ENCODE data around the gene STAT1. TPM values are rescaled to one million over a fixed set of nuclear protein-coding genes. Genes with fewer than 3 reads are reported as not detected.

STAT1 gene
- total and polyA plus RNA-seq, 2 experiments from 2014 or later: 32.0 to 35.4 TPM

GRCh38 chr2:191023235-191023679 lies 9.3 kb upstream of the STAT1 start:
- Histone ChIP-seq H3K9me3 (ENCODE audit: low read depth) (no peaks in the 10 kb centered on the region), H3K4me1 (ENCODE audit: low read depth) (peaks cover 7% of the 10 kb centered on the region), H3K4me3 (no peak overlapping the region), H3K27me3 (no peaks in the 10 kb centered on the region), H3K27ac (no peak overlapping the region), H3K36me3 (no peaks in the 10 kb centered on the region)
- TF ChIP-seq, protein P1, sequence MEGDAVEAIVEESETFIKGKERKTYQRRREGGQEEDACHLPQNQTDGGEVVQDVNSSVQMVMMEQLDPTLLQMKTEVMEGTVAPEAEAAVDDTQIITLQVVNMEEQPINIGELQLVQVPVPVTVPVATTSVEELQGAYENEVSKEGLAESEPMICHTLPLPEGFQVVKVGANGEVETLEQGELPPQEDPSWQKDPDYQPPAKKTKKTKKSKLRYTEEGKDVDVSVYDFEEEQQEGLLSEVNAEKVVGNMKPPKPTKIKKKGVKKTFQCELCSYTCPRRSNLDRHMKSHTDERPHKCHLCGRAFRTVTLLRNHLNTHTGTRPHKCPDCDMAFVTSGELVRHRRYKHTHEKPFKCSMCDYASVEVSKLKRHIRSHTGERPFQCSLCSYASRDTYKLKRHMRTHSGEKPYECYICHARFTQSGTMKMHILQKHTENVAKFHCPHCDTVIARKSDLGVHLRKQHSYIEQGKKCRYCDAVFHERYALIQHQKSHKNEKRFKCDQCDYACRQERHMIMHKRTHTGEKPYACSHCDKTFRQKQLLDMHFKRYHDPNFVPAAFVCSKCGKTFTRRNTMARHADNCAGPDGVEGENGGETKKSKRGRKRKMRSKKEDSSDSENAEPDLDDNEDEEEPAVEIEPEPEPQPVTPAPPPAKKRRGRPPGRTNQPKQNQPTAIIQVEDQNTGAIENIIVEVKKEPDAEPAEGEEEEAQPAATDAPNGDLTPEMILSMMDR (IDR thresholded peaks at IDR 0.05; ENCODE audit: low read depth, low read length): no peak
- DNase-seq (ENCODE audit: low read depth in 1 of 2, low spot score in 1 of 2): no peak

DNA sequence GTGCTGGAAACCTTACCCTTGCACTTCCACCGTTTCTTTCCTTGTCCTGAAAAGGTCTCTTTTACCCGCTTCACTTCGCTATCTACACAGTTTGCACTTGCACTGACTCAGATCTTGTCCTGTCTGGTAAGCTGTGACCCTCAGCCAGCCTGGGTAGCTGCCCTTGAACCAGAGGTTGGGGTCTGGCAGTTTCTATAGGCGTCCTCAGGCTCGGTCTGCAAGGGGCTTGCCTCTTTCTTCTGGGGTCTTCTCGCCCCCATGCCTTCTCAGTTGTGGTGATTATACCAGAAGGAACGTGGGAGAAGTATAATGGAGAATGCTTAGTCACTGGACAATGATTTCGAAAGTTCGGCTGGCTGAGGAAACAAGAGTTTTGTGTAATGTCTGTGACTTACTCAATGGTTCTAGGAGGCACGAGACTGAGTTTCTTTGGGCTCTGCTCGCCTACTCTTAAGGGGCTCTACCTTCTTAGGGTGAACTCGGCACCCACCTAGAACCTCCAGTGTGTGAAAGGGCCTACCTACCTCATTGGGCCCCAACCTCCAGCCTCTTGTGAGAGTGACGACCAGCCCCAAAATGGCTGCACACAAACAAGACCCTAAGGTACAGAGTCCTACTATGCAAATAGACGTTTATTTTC lies 6.9 kb upstream of the STAT1 start:
- H3K4me3 ChIP-seq: peak overlapping the region; percentile 56
- no peaks in the 10 kb centered on the region for H3K36me3 ChIP-seq
- DNase-seq (ENCODE audit: low read depth in 1 of 2, low spot score in 1 of 2): peak in 1 of 2 donors; percentile 88
- TF ChIP-seq, protein P1 (IDR thresholded peaks at IDR 0.05; ENCODE audit: low read depth, low read length): no peak
- peak overlapping the region; percentile 86 for H3K27ac ChIP-seq
- no peaks in the 10 kb centered on the region for H3K9me3 ChIP-seq (ENCODE audit: low read depth)
- H3K4me1 ChIP-seq (ENCODE audit: low read depth): peaks cover 7% of the 10 kb centered on the region
- no peaks in the 10 kb centered on the region for H3K27me3 ChIP-seq

GRCh38 chr2:191020221-191020741 lies 6.3 kb upstream of the STAT1 start:
- peak overlapping the region; percentile 86 for H3K27ac ChIP-seq

GRCh38 chr2:191019376-191019775 lies 5.4 kb upstream of the STAT1 start:
- Histone ChIP-seq H3K4me1 (ENCODE audit: low read depth) (peaks cover 7% of the 10 kb centered on the region), H3K9me3 (ENCODE audit: low read depth) (no peaks in the 10 kb centered on the region), H3K27ac (no peak overlapping the region), H3K27me3 (no peaks in the 10 kb centered on the region), H3K4me3 (no peak overlapping the region), H3K36me3 (no peaks in the 10 kb centered on the region)
- TF ChIP-seq, protein P1 (IDR thresholded peaks at IDR 0.05; ENCODE audit: low read depth, low read length): no peak
- no peak for DNase-seq (ENCODE audit: low read depth in 1 of 2, low spot score in 1 of 2)

More at GRCh38 chr2:191020221-191020741, 6.3 kb upstream of the STAT1 start:
- H3K9me3 ChIP-seq (ENCODE audit: low read depth): no peaks in the 10 kb centered on the region
- peaks cover 7% of the 10 kb centered on the region for H3K4me1 ChIP-seq (ENCODE audit: low read depth)
- TF ChIP-seq, protein P1 (IDR thresholded peaks at IDR 0.05; ENCODE audit: low read depth, low read length): no peak
- peak overlapping the region; percentile 56 for H3K4me3 ChIP-seq
- H3K36me3 ChIP-seq: no peaks in the 10 kb centered on the region
- peak; percentile 95 to 98 for DNase-seq (ENCODE audit: low read depth in 1 of 2, low spot score in 1 of 2)
- no peaks in the 10 kb centered on the region for H3K27me3 ChIP-seq

GRCh38 chr2:191018643-191019119 lies 4.7 kb upstream of the STAT1 start:
- H3K4me3 ChIP-seq: no peak overlapping the region
- H3K27me3 ChIP-seq: no peaks in the 10 kb centered on the region
- TF ChIP-seq, protein P1 (IDR thresholded peaks at IDR 0.05; ENCODE audit: low read depth, low read length): no peak
- H3K27ac ChIP-seq: no peak overlapping the region
- no peaks in the 10 kb centered on the region for H3K36me3 ChIP-seq
- no peak for DNase-seq (ENCODE audit: low read depth in 1 of 2, low spot score in 1 of 2)
- H3K4me1 ChIP-seq (ENCODE audit: low read depth): peaks cover 7% of the 10 kb centered on the region
- H3K9me3 ChIP-seq (ENCODE audit: low read depth): no peaks in the 10 kb centered on the region

Measured in cardiac muscle cell (in vitro differentiated cells and primary cell).